ENCODE results near the gene ANKRD9.
"Not testable (repeated sequence)": the region's sequence is repeated elsewhere in the genome, so short reads cannot be mapped to it uniquely, and the experiment has no call there.

Gene ANKRD9

GRCh38 chr14:102523569-102524450 is 14.2 kb upstream of the ANKRD9 start:
- Mint-ChIP-seq H3K36me3 (ENCODE audit: low read depth) (no peaks in the 10 kb centered on the region), H3K9me3 (no peaks in the 10 kb centered on the region), H3K27ac (no peak overlapping the region), H3K4me3 (peak overlapping the region; percentile 59), H3K27me3 (no peaks in the 10 kb centered on the region), H3K4me1 (ENCODE audit: low read depth) (peaks cover 30% of the 10 kb centered on the region)

DNA sequence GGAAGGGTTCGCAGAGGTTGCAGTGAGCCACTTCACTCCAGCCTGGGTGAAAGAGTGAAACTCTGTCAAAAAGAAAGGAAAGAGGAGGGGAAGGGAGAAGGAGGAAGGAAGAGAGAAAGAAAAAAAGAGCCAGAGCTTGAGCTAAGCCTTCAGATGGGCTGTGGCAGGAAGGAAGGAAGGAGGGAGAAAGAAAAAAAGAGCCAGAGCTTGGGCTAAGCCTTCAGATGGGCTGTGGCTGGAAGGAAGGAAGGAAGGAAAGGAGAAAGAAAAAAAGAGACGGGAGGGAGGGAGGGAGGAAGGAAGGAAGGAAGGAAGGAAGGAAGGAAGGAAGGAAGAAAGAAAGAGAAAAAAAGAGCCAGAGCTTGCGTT is 13.6 kb upstream of the ANKRD9 start:
- no peaks in the 10 kb centered on the region for H3K36me3 Mint-ChIP-seq (ENCODE audit: low read depth)
- peak overlapping the region; percentile 5 for H3K27ac Mint-ChIP-seq
- peaks cover 4% of the 10 kb centered on the region for H3K27me3 Mint-ChIP-seq
- peaks cover 30% of the 10 kb centered on the region for H3K4me1 Mint-ChIP-seq (ENCODE audit: low read depth)
- H3K4me3 Mint-ChIP-seq = peak overlapping the region; percentile 59
- H3K9me3 Mint-ChIP-seq = no peaks in the 10 kb centered on the region

GRCh38 chr14:102519709-102520108 is 10.1 kb upstream of the ANKRD9 start:
- H3K36me3 Mint-ChIP-seq (ENCODE audit: low read depth); H3K27me3 Mint-ChIP-seq; H3K4me3 Mint-ChIP-seq; H3K27ac Mint-ChIP-seq; H3K9me3 Mint-ChIP-seq: not testable (repeated sequence)
- peaks cover 19% of the 10 kb centered on the region for H3K4me1 Mint-ChIP-seq (ENCODE audit: low read depth)

- H3K9me3 Mint-ChIP-seq = no peaks in the 10 kb centered on the region
- no peaks in the 10 kb centered on the region for H3K36me3 Mint-ChIP-seq (ENCODE audit: low read depth)
- peaks cover 10% of the 10 kb centered on the region for H3K27me3 Mint-ChIP-seq
- H3K27ac Mint-ChIP-seq = no peak overlapping the region
- peak overlapping the region; percentile 65 for H3K4me3 Mint-ChIP-seq
- H3K4me1 Mint-ChIP-seq (ENCODE audit: low read depth) = peaks cover 6% of the 10 kb centered on the region
Observed at GRCh38 chr14:102518063-102518648, 8.6 kb upstream of the ANKRD9 start.

DNA sequence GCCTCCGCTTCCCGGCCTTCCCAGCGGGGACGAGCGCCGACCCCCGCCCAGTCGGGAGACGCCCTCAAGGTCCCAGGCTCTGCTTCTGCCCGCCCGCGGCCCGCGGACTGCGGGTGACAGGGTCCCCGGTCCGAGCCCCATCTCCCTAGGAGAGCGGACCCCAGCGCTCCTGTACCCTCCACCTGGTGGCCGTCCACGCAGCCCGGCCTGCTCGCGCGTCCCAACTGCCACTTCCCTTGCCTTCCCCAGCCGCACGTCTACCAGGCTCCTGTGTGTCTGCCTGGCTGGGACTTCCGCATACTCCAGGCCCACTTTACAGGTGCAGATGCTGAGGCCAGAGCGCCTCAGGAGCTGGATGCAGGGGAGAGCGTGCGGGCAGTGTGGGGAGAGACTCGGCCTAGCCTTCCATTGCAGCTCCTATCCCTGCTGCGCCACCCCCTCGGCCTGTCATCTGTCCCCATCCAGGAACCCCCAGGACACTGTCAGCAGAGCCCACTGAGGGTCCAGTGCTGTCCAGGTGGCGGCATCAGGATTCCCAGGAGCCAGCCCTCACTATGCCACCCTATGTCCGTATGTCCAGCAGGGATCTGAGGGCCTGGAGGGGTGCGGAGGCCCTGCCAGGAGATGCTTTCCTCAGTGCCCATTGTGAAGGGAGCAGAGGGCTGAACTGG is 8.0 kb upstream of the ANKRD9 start:
- no peaks in the 10 kb centered on the region for H3K9me3 Mint-ChIP-seq
- no peaks in the 10 kb centered on the region for H3K36me3 Mint-ChIP-seq (ENCODE audit: low read depth)
- H3K27me3 Mint-ChIP-seq = peaks cover 10% of the 10 kb centered on the region
- no peaks in the 10 kb centered on the region for H3K4me1 Mint-ChIP-seq (ENCODE audit: low read depth)
- peak overlapping the region; percentile 65 for H3K4me3 Mint-ChIP-seq
- no peak overlapping the region for H3K27ac Mint-ChIP-seq

GRCh38 chr14:102516531-102517391 is 7.2 kb upstream of the ANKRD9 start:
- Mint-ChIP-seq H3K36me3 (ENCODE audit: low read depth) (no peaks in the 10 kb centered on the region), H3K27ac (no peak overlapping the region), H3K4me3 (peak overlapping the region; percentile 69), H3K9me3 (no peaks in the 10 kb centered on the region), H3K4me1 (ENCODE audit: low read depth) (peaks cover under 1% of the 10 kb centered on the region), H3K27me3 (peaks cover 10% of the 10 kb centered on the region)

DNA sequence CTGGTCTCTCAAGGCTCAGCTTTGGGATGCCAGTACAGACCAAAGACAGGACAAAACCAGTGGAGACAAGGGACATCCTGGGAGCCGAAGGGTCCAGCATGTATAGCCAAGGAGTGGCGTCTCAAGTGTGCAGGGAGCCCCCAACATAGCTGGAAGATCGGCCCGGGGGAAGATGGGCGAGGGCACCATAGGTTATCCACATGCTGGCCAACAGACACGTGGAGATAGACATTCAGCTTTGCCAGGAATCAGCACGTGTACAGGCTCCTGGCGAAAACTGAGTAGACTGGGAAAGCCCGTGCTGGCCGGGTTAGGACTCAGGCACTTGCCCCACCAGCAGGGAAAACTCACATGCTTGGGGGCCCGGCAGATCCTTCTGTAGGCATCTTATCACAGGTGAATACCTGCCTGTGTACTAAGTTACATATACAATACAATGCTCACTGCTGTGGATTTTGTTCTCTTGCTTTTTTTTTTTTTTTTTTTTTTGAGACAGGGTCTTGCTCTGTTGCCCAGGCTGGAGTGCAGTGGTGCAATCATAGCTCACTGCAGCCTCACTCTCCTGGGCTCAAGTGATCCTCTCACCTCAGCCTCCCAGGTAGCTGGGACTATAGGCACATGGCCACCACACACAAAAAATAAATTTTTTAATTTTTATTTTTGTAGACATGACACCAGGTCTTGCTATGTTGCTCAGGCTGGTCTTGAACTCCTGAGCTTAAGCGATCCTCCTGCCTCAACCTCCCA is 5.6 kb upstream of the ANKRD9 start:
- Mint-ChIP-seq H3K27me3 (peaks cover 10% of the 10 kb centered on the region), H3K36me3 (ENCODE audit: low read depth) (no peaks in the 10 kb centered on the region), H3K4me1 (ENCODE audit: low read depth) (peaks cover 15% of the 10 kb centered on the region), H3K4me3 (no peak overlapping the region), H3K27ac (no peak overlapping the region), H3K9me3 (no peaks in the 10 kb centered on the region)

GRCh38 chr14:102513899-102514772 is 4.6 kb upstream of the ANKRD9 start:
- H3K4me3 Mint-ChIP-seq = no peak overlapping the region
- H3K27me3 Mint-ChIP-seq = peaks cover 10% of the 10 kb centered on the region
- no peak overlapping the region for H3K27ac Mint-ChIP-seq
- no peaks in the 10 kb centered on the region for H3K36me3 Mint-ChIP-seq (ENCODE audit: low read depth)
- peaks cover 16% of the 10 kb centered on the region for H3K4me1 Mint-ChIP-seq (ENCODE audit: low read depth)
- H3K9me3 Mint-ChIP-seq = no peaks in the 10 kb centered on the region

DNA sequence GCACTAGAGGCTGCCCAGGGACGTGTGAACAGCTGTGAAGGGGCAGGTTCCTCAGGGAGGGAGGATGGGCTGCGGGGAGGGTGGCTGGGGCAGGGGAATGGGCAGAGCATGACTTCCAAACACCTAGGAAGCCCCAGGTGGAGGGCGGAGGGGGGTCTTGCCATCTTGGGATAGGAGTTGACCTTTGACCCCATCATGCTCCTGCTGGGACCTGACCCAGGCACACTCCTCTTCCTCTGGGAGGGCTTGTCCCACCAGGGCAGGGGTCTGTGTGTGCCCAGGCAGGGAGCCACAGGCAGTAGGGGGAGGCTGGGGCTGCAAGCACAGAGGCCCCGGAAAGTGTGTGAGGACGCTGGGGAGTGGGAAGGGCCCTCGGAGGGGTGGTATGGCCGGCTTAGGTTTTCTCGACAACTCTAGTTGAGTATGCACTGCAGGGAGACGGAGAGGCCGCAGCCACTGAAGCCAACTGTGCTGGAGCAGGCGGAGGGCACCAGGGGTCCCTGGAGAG is 3.3 kb upstream of the ANKRD9 start:
- Mint-ChIP-seq H3K27ac (no peak overlapping the region), H3K9me3 (no peaks in the 10 kb centered on the region), H3K4me3 (no peak overlapping the region), H3K36me3 (ENCODE audit: low read depth) (peaks cover 4% of the 10 kb centered on the region), H3K27me3 (peaks cover 4% of the 10 kb centered on the region), H3K4me1 (ENCODE audit: low read depth) (peaks cover 16% of the 10 kb centered on the region)

DNA sequence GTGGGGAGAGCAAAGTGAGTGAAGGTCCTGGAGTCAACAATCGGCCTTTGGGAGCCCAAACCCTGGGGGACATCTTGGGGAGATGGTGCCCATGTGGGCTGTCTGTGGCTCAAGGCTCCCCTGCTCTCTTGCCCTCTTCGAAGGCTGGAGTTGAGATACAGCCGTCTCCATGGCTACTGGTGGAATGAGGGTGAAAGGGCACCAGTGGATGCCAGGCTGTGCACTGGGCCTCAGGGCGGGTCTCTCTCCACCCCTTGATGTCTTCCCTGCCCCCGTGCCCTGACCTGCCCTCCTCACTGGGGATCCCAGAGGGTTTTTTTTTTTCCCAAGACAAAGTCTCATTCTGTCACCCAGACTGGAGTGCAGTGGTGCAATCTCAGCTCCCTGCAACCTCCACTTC is 2.0 kb upstream of the ANKRD9 start:
- Mint-ChIP-seq H3K4me1 (ENCODE audit: low read depth) (peaks cover 16% of the 10 kb centered on the region), H3K27ac (no peak overlapping the region), H3K4me3 (no peak overlapping the region), H3K9me3 (no peaks in the 10 kb centered on the region), H3K27me3 (peaks cover 4% of the 10 kb centered on the region), H3K36me3 (ENCODE audit: low read depth) (peaks cover 5% of the 10 kb centered on the region)

- H3K9me3 Mint-ChIP-seq = no peaks in the 10 kb centered on the region
- no peaks in the 10 kb centered on the region for H3K27me3 Mint-ChIP-seq
- H3K36me3 Mint-ChIP-seq (ENCODE audit: low read depth) = peaks cover 5% of the 10 kb centered on the region
- H3K27ac Mint-ChIP-seq = no peak overlapping the region
- H3K4me3 Mint-ChIP-seq = peak overlapping the region; percentile 70
- H3K4me1 Mint-ChIP-seq (ENCODE audit: low read depth) = peaks cover 16% of the 10 kb centered on the region
Observed at GRCh38 chr14:102510616-102511520, 1.3 kb upstream of the ANKRD9 start.

Data from stimulated activated naive CD8-positive, alpha-beta T cell treated with anti-CD3 and anti-CD28 coated beads, Interleukin-15, Interleukin-2, amounts not matched to agents 100 ng/mL and 50 ng/mL, for 24 hours (primary cell).